B cell (primary cell): ENCODE data around the gene CFAP73. TPM values are rescaled to one million over a fixed set of nuclear protein-coding genes. Genes with fewer than 3 reads are reported as not detected.
"Not testable (repeated sequence)": the region's sequence is repeated elsewhere in the genome, so short reads cannot be mapped to it uniquely, and the experiment has no call there.

Experiments
- ATAC-seq: fragments of 200-7000 bp; cut with Tn5 transposase; one replicate; pipeline ENCODE4 v1.10.0; 2021; ENCODE audit warnings: low read depth, mild to moderate bottlenecking, moderate number of reproducible peaks, moderate library complexity
- CTCF ChIA-PET: fragments of 350-600 bp; sonication (Branson Sonifier 250); formaldehyde crosslinking; loops from one replicate; lab custom pipeline; 2021; ENCODE audit warnings: antibody characterized with exemption, inconsistent platforms; lab: Charles Lee
- POLR2A ChIA-PET: fragments of 350-600 bp; sonication (Branson Sonifier 250); formaldehyde crosslinking; loops from one replicate; lab custom pipeline; 2021; ENCODE audit warnings: antibody characterized with exemption; lab: Charles Lee
- DNase-seq: peaks from one replicate; pipeline ENCODE4 v3.0.0; 2013
- H2AFZ ChIP-seq: 2 replicates; pipeline ENCODE4 v1.6.1; 2012; ENCODE audit warnings: mild to moderate bottlenecking, low read depth, low read length; ENCODE audit not compliant: insufficient read depth, poor library complexity, severe bottlenecking
- H3K27ac ChIP-seq, 2 donors: 1 replicate in 1 of 2; 2 replicates in 1 of 2; pipeline ENCODE4 v1.5.1; 2012 to 2013; ENCODE audit warnings: low read length in 2 of 2, mild to moderate bottlenecking in 2 of 2, moderate library complexity in 1 of 2
- H3K27me3 ChIP-seq, 4 experiments: fragments of 200-600 bp in 1 of 4; sonication (generic) in 1 of 4; replicated peaks in 1 of 4; 1 replicate in 2 of 4; 2 replicates in 2 of 4; pipeline versions ENCODE4 v1.6.1 to v1.7.0; 2013 to 2016; ENCODE audit warnings: low read length in 3 of 4, mild to moderate bottlenecking in 2 of 4, mixed read lengths in 1 of 4, moderate library complexity in 1 of 4; ENCODE audit not compliant: insufficient read depth in 4 of 4, control insufficient read depth in 3 of 4; ENCODE audit errors: control extremely low read depth in 1 of 4
- H3K36me3 ChIP-seq, 2 experiments: replicated peaks in 1 of 2; 1 replicate in 1 of 2; 2 replicates in 1 of 2; pipeline versions ENCODE4 v1.6.1 to v1.7.1; 2013; ENCODE audit warnings: low read length in 1 of 2; ENCODE audit not compliant: insufficient read depth in 2 of 2, control insufficient read depth in 1 of 2; ENCODE audit errors: control extremely low read depth in 1 of 2, extremely low read depth in 1 of 2
- H3K4me1 ChIP-seq, 2 donors: fragments of 200-600 bp in 1 of 2; sonication (generic) in 1 of 2; 1 replicate in 1 of 2; 2 replicates in 1 of 2; pipeline versions ENCODE4 v1.5.1 to v1.6.1; 2013 to 2017; ENCODE audit warnings: low read length in 2 of 2; ENCODE audit not compliant: control insufficient read depth in 2 of 2, insufficient read depth in 2 of 2
- H3K4me2 ChIP-seq: replicated peaks from 2 replicates; pipeline ENCODE3; 2012; ENCODE audit warnings: mild to moderate bottlenecking, low read depth, low read length; ENCODE audit not compliant: poor library complexity, severe bottlenecking
- H3K4me3 ChIP-seq, 5 experiments: fragments of 200-600 bp in 1 of 5; sonication (generic) in 1 of 5; 1 replicate in 3 of 5; 2 replicates in 2 of 5; pipeline versions ENCODE4 v1.5.1 to v1.7.0; 2011 to 2016; ENCODE audit warnings: low read length in 4 of 5, mild to moderate bottlenecking in 4 of 5, low read depth in 2 of 5, control low read depth in 1 of 5, moderate library complexity in 1 of 5; ENCODE audit not compliant: insufficient read depth in 1 of 5; ENCODE audit errors: control extremely low read depth in 1 of 5, extremely low read depth in 1 of 5
- H3K79me2 ChIP-seq: fragments of 200-600 bp; sonication (generic); one replicate; pipeline ENCODE4 v1.6.0; 2016; ENCODE audit warnings: low read length; ENCODE audit not compliant: control insufficient read depth, insufficient read depth
- H3K9ac ChIP-seq: fragments of 200-600 bp; sonication (generic); 2 replicates; pipeline ENCODE4 v1.6.1; 2017; ENCODE audit warnings: mild to moderate bottlenecking, low read length, moderate library complexity
- H3K9me3 ChIP-seq, 3 donors: one replicate each; pipeline versions ENCODE4 v1.6.1 to v1.7.1; 2013; ENCODE audit warnings: low read length in 2 of 3; ENCODE audit not compliant: control insufficient read depth in 2 of 3, insufficient read depth in 1 of 3; ENCODE audit errors: control extremely low read depth in 1 of 3
- H4K20me1 ChIP-seq: 2 replicates; pipeline ENCODE4 v1.6.0; 2012; ENCODE audit warnings: mild to moderate bottlenecking, low read length; ENCODE audit not compliant: insufficient read depth, control insufficient read depth, poor library complexity, severe bottlenecking
- H3K27ac Mint-ChIP-seq: one replicate; pipeline ENCODE4 v1.8.0; 2021; ENCODE audit warnings: mixed read lengths
- H3K27me3 Mint-ChIP-seq: one replicate; pipeline ENCODE4 v1.8.0; 2021; ENCODE audit warnings: mixed read lengths
- H3K4me1 Mint-ChIP-seq: one replicate; pipeline ENCODE4 v1.8.0; 2021; ENCODE audit warnings: mixed read lengths
- H3K4me3 Mint-ChIP-seq: one replicate; pipeline ENCODE4 v1.8.0; 2021; ENCODE audit warnings: mixed read lengths
- H3K9me3 Mint-ChIP-seq: one replicate; pipeline ENCODE4 v1.8.0; 2022; ENCODE audit warnings: mixed read lengths; ENCODE audit not compliant: insufficient read depth
- CTCF ChIP-seq: fragments of 200-600 bp; IDR thresholded peaks from one replicate; pipeline ENCODE4 v1.8.0; 2022; ENCODE audit warnings: antibody characterized with exemption, mild to moderate bottlenecking
- EZH2 ChIP-seq: IDR thresholded peaks from 2 replicates; pipeline ENCODE4 v1.6.1; 2012; ENCODE audit warnings: borderline replicate concordance, low read depth, mild to moderate bottlenecking, moderate library complexity, low read length; ENCODE audit not compliant: insufficient read depth, poor library complexity, severe bottlenecking
- WGBS: methylation state at CpG from one replicate; pipeline ENCODE4 v1.1.5; 2013; ENCODE audit warnings: missing lambda C conversion rate; ENCODE audit not compliant: insufficient coverage; 5-methylcytosine and 5-hydroxymethylcytosine counted together
- intact Hi-C: fragments of 100-400 bp; cut with micrococcal nuclease; formaldehyde crosslinking; loops from one replicate; pipeline ENCODE4 v1.10.0; 2022
- polyA plus RNA-seq: library from polyadenylated mRNA; depleted of rRNA; stranded (reverse); fragments of >200 nt; gene quantifications from 2 replicates; pipeline ENCODE4 v1.2.3, GENCODE V29; 2012
- total RNA-seq, 2 donors: library from RNA; stranded (reverse); fragments of 120-200 nt in 1 of 2; gene quantifications; 1 replicate in 1 of 2; 2 replicates in 1 of 2; pipeline versions ENCODE4 v1.2.3 to v1.2.4, GENCODE V29; 2013 to 2022

Gene CFAP73
- total and polyA plus RNA-seq, 2 donors (not counting 1 experiment from before 2014, with no cell fraction given) = 0.13 to 5.1 TPM

DNA sequence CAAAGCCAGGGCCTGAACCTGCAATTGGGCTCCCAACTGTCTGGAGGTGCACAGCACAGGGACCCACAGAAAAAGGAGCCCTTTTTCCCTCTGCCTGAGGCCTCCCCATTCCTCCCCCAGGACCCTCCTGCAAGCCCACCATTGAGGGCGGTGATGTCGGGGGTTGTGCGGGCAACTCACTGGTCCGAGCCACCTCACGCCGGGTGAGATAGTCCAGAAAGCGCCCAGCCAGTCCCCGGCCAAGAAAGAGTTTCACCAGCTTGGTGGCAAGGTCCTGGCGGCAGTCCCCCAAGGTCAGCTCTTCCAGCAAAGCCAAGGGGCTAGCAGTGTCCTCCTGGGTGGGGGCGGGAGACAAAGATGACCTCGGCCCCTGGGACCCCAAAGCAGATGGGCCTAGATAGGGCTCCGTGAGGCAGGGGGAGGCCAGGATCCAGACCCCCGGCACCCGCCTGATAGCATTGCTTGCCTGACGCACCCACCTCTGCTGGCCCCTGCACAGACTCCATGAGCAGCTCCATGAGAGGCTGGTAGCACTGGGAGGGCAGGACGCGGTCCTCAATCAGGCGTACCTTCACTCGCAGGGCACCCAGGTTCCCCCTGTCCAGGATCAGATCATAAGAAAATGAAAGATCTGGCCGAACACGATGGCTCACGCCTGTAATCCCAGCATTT, 33.9 kb upstream of the CFAP73 start:
- Mint-ChIP-seq H3K4me3 (no peak overlapping the region), H3K27ac (no peak overlapping the region), H3K9me3 (no peaks in the 10 kb centered on the region), H3K27me3 (peaks cover 7% of the 10 kb centered on the region), H3K4me1 (no peaks in the 10 kb centered on the region)
- Histone ChIP-seq H4K20me1 (no peaks in the 10 kb centered on the region), H3K4me2 (no peak overlapping the region), H3K36me3 (no peaks in the 10 kb centered on the region), H3K9me3 (no peaks in the 10 kb centered on the region), H3K27me3 (no peaks in the 10 kb centered on the region), H3K4me3 (no peak overlapping the region), H3K4me1 (no peaks in the 10 kb centered on the region), H3K9ac (no peak overlapping the region), H3K27ac (no peak overlapping the region), H2AFZ (no peak overlapping the region), H3K79me2 (no peaks in the 10 kb centered on the region)
- ChIA-PET POLR2A (no interaction called here), CTCF (interaction anchor here (2.4 kb wide), 1 partner anchor 67 kb away, joined by 11 read pairs; no protein-coding TSS in a partner anchor)
- intact Hi-C loops = no loop called here
- DNase-seq (no peak), ATAC-seq (no peak)
- TF ChIP-seq EZH2 (no peak), CTCF (no peak)
- WGBS = 90% methylated on average over 22 of the region's 22 CpGs

DNA sequence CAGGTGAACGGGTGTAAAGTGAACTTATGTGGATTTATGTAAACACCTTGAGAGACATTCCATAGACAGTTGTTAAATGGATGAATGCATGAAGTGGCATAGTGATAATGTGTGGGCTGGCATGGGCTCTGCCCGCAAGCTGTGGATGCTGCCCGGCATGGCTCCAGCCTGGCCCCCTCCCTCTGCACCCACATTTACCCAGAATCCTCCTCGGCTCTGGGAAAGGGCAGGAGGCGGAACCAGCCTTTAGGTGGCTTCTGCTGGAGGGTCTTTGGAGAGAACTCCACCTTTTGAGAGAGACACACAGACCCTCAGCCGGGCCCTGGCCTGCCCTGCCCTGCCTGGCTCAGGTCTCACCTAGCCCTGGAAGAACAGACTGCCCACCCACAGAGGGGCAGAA, 32.6 kb upstream of the CFAP73 start:
- Histone ChIP-seq H3K4me1 (no peaks in the 10 kb centered on the region), H3K27ac (no peak overlapping the region), H4K20me1 (no peaks in the 10 kb centered on the region), H2AFZ (no peak overlapping the region), H3K9ac (no peak overlapping the region), H3K4me3 (no peak overlapping the region), H3K9me3 (no peaks in the 10 kb centered on the region), H3K36me3 (no peaks in the 10 kb centered on the region), H3K27me3 (no peaks in the 10 kb centered on the region), H3K79me2 (no peaks in the 10 kb centered on the region), H3K4me2 (no peak overlapping the region)
- H3K4me1 Mint-ChIP-seq = no peaks in the 10 kb centered on the region
- DNase-seq (no peak), ATAC-seq (no peak)
- POLR2A ChIA-PET = no interaction called here
- no peak overlapping the region for H3K27ac Mint-ChIP-seq
- no peak for TF ChIP-seq EZH2
- no peak for TF ChIP-seq CTCF
- no peaks in the 10 kb centered on the region for H3K9me3 Mint-ChIP-seq
- H3K27me3 Mint-ChIP-seq = peaks cover 7% of the 10 kb centered on the region
- CTCF ChIA-PET = interaction anchor here (1.0 to 1.9 kb wide), 2 partner anchors 68 to 217 kb away, joined by 3 to 5 read pairs; no protein-coding TSS in a partner anchor
- intact Hi-C loops = no loop called here
- 93% methylated on average over 3 of the region's 6 CpGs for WGBS
- H3K4me3 Mint-ChIP-seq = no peak overlapping the region

GRCh38 chr12:113117684-113118083, 31.8 kb upstream of the CFAP73 start:
- H4K20me1 ChIP-seq, H3K27me3 ChIP-seq, H3K79me2 ChIP-seq, H3K36me3 ChIP-seq, POLR2A ChIA-PET, H2AFZ ChIP-seq, H3K4me1 ChIP-seq, H3K27ac Mint-ChIP-seq, intact Hi-C loops, H3K9me3 ChIP-seq, H3K4me2 ChIP-seq, DNase-seq, ATAC-seq, H3K4me1 Mint-ChIP-seq, H3K9ac ChIP-seq, H3K27ac ChIP-seq, H3K4me3 Mint-ChIP-seq, H3K9me3 Mint-ChIP-seq, H3K27me3 Mint-ChIP-seq, H3K4me3 ChIP-seq: not testable (repeated sequence)
- no CpG with 5 or more reads among the region's 8 CpGs for WGBS
- CTCF ChIA-PET = interaction anchor here (1.9 kb wide), 1 partner anchor 69 kb away, joined by 5 read pairs; no protein-coding TSS in a partner anchor
